Stimulated activated CD4-positive, alpha-beta T cell treated with anti-CD3 and anti-CD28 coated beads, Interleukin-2, amount 100 ng/mL, for 4 hours (primary cell): Measurements from ENCODE around the gene ZBTB34.
"Not testable (repeated sequence)": the region's sequence is repeated elsewhere in the genome, so short reads cannot be mapped to it uniquely, and the experiment has no call there.

Experiments used
- DNase-seq: peaks from one replicate; pipeline ENCODE4 v3.0.0-alpha.2; 2020; ENCODE audit warnings: low read depth

ZBTB34 gene, protein sequence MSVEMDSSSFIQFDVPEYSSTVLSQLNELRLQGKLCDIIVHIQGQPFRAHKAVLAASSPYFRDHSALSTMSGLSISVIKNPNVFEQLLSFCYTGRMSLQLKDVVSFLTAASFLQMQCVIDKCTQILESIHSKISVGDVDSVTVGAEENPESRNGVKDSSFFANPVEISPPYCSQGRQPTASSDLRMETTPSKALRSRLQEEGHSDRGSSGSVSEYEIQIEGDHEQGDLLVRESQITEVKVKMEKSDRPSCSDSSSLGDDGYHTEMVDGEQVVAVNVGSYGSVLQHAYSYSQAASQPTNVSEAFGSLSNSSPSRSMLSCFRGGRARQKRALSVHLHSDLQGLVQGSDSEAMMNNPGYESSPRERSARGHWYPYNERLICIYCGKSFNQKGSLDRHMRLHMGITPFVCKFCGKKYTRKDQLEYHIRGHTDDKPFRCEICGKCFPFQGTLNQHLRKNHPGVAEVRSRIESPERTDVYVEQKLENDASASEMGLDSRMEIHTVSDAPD

DNA sequence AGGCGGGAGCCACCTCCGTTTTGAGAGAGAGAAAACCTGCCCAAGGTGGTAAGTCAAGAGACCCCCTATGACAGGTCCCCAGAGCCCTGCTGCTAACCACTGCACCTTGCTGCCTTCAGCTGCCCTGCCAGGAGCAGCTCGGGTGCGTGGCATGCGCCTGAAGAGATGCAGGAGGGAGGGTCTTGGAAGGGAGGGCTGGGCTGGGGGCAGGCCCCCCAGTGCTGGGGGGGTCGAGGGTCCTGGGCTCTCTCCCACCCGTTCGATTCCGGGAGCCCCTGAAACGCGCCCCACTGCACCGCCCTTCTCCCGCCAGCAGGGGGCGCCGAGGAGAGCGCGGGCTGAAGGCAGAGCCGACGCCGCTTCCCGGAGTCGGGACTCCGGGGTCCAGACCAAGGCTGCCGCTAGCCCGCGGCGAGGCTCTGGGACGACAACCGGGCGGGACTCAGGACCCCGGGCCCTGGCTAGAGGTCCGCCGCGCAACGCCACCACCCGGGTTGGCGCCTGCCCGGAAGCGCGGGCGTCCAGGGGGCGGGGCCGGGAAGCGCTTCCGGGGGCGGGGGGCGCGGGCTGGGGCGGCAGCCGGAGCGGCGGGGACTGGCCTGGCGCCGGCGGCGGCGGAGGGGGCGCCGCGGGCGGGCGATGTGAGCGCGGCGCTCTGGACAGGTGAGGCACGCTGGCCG, at the start of gene ZBTB34:
Gene ZBTB34, plus strand, starts transcription at position 563 of the 680 bp plus-strand sequence. CDS start 18,761 bp downstream, outside the sequence.
- DNase-seq = peak; percentile 67

DNA sequence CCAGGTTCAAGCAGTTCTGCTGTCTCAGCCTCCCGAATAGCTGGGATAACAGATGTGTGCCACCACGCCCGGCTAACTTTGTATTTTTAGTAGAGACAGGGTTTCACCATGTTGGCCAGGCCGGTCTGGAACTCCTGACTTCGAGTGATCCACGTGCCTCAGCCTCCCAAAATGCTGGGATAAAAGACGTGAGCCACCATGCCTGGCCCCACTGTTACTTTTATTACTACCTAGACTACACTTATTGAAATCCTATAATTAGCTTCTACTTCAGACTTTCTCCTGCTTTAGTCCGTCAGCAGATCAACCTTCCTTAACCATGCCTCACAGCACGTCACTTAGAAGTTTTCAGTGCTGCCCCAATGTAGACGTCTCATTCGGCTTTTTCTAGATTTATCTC, 47.4 kb upstream of the ZBTB34 start:
- DNase-seq = no peak

DNA sequence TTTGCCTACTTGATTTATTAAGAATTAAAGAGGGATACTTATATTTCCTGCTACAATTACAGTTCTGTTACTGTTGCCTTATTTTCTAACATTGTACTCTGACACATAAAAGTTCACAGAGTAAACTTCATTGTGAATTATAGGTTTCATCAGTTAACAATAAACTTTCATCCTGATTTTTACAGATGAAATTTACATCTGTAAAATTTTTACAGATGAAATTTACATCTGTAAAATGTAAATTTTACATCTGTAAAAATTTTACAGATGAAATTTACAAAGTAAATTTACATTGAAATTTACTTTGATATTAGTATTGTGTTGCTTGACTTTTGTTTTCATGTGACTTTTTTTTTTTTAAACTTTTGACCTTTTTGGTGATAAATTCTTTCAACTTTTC, 46.3 kb upstream of the ZBTB34 start:
- DNase-seq = no peak

DNA sequence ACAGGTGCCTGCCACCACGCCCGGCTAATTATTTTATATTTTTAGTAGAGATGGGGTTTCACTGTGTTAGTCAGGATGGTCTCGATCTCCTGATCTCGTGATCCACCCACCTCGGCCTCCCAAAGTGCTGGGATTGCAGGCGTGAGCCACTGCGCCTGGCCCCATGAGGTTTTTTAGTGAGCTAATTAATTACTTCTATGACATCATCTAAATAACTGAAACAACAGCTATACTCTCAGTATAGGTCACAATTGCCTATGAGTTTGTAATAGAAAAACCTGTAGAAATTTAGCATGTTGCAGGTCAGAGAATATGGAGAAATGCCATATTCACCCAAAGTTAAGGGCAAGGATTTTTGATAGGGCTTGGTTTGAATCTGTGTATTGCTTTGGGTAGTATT, 42.8 kb upstream of the ZBTB34 start:
- not testable (repeated sequence) for DNase-seq

DNA sequence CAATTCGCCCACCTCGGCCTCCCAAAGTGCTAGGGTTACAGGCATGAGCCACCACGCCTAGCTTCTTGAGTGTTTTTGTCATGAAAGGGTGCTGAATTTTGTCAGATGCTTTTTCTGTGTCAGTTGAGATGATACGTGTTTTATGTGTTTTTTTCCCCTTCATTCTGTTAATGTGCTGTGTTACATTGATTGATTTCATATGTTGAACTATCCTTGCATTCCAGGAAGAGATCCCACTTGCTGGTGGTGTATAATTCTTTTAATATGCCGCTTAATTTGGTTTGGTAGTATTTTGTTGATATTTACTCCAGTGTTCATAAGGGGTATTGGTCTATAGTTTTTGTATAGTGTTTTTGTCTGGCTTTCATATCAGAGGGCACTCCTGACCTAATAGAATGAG, 42.0 kb upstream of the ZBTB34 start:
- no peak for DNase-seq

DNA sequence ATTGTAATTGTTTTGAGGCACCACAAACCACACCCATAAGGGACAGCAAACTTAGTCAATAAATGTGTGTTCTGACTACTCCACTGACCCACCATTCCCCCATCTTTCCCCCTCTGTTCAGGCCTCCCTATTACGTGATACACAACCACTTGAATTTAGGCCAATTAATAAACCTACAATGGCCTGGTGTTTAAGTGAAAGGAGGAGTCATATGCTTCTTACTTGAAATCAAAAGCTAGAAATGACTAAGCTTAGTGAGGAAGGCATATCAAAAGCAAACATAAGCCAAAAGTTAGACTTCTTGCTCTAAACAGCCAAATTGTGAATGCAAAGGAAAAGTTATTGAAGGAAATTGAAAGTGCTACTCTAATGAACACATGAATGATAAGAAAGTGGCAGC, 41.0 kb upstream of the ZBTB34 start:
- no peak for DNase-seq

DNA sequence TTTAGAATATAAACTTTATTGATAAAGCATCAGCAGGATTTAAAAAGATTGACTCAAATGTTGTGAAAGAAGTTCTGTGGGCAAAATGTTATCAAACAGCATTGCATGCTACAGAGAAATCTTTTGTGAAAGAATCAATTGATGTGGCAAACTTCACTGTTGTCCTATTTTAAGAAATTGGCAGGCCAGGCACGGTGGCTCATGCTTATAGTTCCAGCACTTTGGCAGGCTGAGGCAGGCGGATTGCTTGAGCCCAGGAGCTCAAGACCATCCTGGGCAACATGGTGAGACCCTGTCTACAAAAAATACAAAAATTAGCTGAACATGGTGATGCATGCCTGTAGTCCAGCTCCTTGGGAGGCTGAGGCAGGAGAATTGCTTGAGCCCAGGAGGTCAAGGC, 38.2 kb upstream of the ZBTB34 start:
- no peak for DNase-seq

DNA sequence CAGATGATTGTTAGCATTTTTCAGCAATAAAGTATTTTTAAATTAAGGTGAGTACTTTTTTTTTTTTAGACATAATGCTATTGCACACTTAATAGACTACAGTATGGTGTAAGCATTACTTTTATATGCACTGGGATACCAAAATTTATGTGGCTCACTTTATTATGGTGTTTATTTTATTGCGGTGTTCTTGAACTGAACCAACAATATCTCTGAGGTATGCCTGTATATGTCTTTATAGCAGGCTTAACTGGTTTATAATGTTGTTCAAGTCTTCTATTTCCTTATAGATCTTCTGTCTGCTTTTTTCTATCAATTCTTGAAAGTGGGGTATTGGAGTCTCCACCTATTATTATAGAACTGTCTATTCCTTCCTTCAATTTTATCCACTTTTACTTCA, 37.6 kb upstream of the ZBTB34 start:
- DNase-seq = no peak

DNA sequence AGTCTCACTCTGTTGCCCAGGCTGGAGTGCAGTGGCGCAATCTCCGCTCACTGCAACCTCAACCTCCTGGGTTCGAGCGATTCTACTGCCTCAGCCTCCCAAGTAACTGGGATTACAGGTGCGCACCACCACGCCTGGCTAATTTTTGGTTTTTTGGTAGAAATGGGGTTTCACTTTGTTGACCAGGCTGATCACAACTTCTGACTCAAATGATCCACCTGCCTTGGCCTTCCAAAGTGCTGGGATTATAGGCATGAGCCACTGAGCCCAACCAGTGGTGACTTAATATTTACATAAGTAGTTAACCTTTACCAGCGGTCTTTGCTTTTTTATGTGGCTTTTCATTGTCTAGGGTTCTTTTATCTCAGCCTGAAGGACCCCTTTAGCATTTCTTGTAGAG, 36.4 kb upstream of the ZBTB34 start:
- not testable (repeated sequence) for DNase-seq

DNA sequence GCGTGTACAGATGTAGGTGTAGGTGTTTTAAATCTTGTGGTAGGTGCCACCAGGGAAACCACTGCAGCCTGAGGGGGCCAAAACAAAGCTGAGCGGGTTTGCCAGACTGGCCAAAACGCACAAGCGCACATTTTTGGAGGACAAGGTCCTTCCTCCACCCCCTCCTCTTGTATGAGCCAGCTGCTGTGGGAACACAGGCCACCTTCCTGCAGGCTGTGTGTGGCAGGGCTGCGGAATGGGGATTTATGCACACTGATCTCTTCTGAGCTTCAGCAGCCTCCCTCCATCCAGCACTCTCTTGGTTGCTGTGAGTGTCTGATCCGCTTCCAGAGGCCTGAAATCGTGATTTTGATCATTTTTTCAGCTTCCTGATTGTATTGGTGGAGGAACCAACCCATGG, 33.2 kb upstream of the ZBTB34 start:
- DNase-seq = no peak

DNA sequence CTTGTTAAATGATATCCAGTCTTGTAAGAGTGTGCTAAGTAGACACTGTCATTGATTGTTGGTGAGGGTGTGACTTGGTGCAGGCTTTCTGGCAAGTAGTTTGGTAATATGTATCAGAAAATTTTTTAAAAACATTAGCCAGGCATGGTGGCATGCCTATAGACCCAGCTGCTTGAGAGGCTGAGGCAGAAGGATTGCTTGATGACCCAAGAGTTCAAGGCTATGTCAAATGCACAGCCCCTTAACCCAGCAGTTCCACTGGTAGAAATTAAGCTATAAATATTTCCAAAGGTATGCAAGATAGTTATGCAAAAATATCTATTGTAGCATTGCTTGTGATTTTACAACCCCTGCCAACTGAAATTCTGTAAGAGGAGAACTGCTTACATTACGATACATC, 31.4 kb upstream of the ZBTB34 start:
- DNase-seq = no peak

DNA sequence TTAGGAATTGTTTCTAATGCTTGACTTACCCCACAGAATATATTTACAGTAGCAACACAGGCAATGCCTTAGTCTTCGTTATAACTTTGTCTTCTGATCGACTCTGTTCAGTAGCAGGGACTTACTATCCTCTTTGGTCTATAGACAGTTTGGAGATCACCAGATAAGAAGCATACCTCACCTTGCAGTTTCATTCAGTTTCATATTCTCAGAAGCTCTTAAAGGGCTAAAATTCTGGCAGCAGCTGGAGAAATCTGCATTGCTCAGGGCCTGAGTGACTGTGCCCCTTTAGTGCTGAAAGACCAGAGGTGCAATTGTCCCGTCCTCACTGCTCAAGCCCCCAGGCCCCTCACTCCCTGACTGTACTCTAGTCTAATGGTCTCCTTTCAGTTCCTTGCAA, 29.6 kb upstream of the ZBTB34 start:
- DNase-seq = no peak

DNA sequence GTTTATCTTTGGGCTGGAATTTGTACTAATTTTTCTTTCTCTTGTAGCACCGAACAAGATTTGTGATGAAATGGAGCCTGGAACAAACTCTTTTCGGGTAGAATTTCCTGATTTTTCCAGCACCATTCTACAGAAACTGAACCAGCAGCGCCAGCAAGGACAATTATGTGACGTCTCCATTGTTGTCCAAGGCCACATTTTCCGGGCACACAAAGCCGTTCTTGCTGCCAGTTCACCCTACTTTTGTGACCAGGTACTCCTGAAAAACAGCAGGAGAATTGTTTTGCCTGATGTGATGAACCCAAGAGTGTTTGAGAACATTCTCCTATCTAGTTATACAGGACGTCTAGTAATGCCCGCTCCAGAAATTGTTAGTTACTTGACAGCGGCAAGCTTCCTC, 28.0 kb upstream of the ZBTB34 start:
- no peak for DNase-seq

DNA sequence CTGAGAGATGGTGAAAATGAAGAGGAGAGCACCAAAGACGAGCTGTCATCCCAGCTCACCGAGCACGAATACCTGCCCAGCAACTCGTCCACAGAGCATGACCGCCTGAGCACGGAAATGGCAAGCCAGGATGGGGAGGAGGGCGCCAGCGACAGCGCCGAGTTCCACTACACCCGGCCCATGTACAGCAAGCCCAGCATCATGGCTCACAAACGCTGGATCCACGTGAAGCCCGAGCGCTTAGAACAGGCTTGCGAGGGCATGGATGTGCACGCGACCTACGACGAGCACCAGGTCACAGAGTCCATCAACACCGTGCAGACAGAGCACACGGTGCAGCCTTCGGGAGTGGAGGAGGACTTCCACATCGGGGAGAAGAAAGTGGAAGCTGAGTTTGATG, 27.4 kb upstream of the ZBTB34 start:
- DNase-seq = no peak

DNA sequence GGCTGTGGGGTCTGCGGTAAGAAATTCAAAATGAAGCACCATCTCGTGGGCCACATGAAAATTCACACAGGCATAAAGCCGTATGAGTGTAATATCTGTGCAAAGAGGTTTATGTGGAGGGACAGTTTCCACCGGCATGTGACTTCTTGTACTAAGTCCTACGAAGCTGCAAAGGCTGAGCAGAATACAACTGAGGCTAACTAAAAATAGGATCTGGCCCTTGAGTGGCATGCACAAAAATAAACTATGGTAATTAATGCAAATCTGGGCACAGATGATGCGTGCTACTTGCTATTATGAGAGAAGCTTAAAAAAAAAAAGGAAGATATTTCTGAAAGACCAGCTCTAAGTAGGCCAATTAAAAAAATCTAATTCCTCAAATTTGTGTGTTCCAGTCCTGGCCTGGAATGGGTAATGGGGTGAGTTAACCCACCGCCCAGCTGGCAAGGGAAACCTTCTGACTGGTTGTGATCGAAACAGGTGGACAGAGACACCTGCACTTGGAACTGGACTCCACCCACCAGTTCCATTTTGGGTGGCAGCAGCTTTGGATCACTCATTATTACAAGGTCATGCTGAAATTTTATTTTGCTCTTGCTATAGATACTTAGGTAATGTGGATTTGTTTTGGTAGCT, 26.6 kb upstream of the ZBTB34 start:
- DNase-seq = no peak

DNA sequence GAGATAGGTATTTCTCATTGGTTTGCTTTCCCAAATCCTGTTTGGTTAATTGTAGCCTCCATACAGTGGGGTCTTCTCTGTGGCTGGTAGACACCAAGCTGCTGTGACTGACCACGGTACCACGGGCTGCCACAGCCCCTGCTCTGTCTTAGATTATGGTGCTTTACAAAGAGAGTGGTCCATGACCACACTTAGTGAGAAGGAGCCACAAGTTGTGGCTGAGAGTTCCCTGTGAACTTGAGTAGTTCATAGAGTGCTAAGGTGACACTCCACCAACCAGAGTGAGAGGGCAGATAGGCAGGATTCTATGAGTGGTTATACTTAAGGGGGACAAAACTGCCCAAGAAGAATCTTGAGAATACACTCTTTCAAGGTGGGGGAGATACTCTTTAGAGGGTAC, 25.8 kb upstream of the ZBTB34 start:
- DNase-seq = no peak

DNA sequence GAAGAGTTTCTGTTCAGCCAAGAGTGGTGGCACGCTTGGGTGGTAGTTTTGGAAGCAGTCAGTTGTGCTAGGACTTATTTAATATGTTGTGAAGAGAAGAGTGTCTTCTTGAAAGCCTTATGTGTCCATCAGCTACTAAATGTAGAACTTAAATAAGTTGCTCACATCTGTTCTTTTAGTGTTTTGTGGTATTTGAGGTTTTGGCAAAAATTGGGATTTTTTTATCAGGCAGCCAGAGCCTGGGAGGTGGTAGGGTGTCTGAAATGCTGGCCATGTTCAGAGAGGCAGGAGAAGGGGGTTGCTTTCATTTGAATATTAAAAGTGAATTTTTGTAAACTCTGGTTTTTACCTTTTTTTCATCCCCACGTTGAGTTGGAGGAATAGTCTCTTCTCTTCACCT, 24.2 kb upstream of the ZBTB34 start:
- no peak for DNase-seq

DNA sequence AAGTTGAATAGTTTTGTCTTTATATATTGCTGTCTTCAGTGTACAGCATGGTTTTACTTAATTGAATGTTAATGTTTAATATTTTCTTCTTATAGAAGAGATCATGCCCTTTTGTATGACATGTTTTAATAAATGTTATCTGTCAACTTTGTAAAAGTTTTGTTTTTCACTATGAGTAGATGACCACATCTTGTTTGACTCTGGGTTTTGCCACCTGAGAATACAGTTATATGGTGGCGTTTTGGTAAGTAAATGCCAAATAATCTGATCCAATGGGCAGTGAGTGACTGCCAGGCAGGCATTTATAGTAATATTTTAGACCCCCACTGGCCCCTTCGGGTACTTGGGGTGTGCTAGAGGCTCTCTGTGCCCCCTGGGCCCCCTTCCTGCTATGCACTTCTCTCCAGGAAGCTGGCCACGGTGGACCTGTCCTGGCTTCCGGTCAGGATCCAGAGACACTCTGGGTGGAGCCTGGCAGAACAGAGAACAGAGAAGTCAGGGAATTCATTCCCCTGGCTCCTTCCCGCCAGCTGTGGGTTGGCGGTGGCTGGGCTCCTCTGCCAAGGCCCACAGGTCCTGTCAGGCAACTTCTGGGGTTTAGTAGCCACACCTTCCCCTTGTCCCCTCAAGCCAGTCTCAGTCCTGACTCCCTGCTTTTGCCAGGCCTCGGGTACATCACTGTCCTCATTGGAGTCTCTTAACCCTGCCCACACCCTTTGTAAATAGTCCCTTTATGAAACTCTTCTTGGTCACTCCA, 22.2 kb upstream of the ZBTB34 start:
- DNase-seq = no peak

DNA sequence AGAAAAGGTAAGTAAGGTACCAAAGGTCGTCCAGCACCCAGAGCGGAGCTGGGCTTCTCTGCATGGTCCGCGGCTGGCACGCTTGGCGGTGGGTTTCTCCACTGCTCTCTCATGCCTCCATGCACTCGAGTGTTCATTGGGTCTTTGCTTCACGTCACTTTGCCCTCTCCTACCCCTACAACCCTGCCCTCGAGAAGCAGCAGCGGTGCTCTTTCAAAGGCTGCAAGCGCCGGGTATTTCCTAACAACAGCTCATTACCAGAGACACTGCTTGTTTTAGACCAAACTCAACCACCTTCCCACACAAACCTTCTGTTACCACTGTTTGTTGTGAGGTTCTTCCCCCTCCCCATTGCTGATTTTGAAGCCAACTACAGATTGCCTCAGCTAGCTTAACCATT, 21.5 kb upstream of the ZBTB34 start:
- no peak for DNase-seq

DNA sequence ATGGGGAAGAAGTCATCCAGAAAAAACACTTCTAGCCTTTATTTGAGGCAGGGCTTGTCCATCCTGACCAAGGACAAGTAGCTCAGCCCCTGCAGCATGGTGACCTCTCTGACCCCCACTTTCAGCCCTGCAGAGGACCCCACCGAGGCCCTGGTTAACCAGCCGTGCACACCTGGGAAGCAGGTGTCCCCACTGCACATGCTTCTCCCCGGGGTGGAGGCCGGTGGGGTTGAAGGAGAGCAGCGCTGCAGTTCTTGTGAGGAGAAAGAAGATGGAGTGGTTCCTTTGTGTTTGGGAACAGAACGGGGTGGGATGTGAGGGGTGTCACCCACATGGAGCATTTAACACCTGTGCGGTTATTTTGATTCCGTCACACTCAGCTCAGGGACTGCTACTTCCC, 21.1 kb upstream of the ZBTB34 start:
- DNase-seq = no peak

DNA sequence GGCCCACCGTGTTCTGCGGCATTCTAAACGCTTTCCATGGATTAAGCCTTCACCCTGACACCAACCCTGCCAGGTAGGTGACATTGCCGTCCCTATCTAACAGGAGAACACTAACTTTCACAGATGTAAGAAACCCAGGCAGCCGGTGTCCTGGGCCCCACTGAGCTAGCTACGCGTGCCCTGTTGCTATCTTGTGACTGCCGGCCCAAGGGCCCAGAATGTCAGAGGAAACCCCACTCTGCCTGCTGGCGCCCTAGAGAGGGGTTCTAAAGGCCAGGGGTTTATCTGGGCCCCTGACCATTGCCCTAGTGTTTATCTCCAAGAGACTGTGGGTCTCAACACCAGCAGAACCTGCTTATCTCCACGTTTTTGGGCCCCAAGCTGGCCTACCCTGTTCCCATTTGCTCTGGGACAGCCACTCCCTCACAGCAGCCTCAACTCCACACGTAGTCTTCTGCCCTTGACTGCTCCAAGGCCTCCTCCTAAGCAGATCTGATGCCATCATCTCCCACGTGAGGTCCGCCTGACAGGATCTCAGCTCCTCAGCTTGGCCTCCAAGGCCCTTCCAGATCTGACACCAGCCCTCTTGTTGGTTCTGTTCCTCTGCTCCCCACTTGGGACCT, 18.1 kb upstream of the ZBTB34 start:
- DNase-seq = no peak
